Brain microvascular endothelial cell (primary cell): ENCODE results near the gene PTX3.

Source experiments
- DNase-seq: peaks from one replicate; pipeline ENCODE4 v3.0.0-alpha.2; 2020
- H3K27ac ChIP-seq: fragments of 250-450 bp; sonication (Bioruptor Pico); 2 replicates; pipeline ENCODE4 v1.5.1; 2020; ENCODE audit warnings: mild to moderate bottlenecking, moderate library complexity
- H3K27me3 ChIP-seq: fragments of 250-450 bp; sonication (Bioruptor Pico); replicated peaks from 2 replicates; pipeline ENCODE4 v1.5.1; 2020; ENCODE audit warnings: mild to moderate bottlenecking
- H3K36me3 ChIP-seq: fragments of 250-450 bp; sonication (Bioruptor Pico); replicated peaks from 2 replicates; pipeline ENCODE4 v1.5.1; 2020; ENCODE audit warnings: mild to moderate bottlenecking
- H3K4me3 ChIP-seq: 2 replicates; pipeline ENCODE4 v1.5.1; 2011; ENCODE audit warnings: low read depth, mild to moderate bottlenecking, control low read depth, low read length, moderate library complexity
- in situ Hi-C: cut with HindIII; loops from 2 replicates; pipeline ENCODE4 v1.10.0; 2017; ENCODE audit warnings: low sequenced_read_pairs, low pct_ligation_motif_present
- TF ChIP-seq, protein P1 (sequence below): IDR thresholded peaks from 2 replicates; pipeline ENCODE4 v1.5.1; 2011; ENCODE audit warnings: low read depth, mild to moderate bottlenecking, moderate library complexity, low read length, control low read depth, inconsistent platforms; ENCODE audit errors: missing control alignments

PTX3 gene

DNA sequence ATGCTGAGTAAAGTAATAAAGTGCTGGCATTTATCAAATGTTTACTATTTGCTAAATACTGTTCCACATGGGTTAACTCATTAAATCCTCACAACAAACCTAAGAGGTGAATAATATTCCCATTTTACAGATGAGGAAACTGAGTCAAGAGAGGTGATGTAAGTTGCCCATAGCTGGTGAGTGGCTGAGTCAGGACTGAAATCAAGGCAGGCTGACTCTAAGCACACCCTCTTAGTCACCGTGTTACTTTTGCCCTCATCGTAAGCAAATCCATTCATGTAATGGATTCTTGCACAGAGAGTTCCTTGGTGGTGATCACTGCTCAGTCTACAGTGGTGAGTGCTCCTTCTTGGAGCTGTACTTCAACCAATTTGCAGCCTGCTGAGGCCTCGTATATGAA lies 28.9 kb upstream of the PTX3 start:
- Histone ChIP-seq H3K27me3 (no peaks in the 10 kb centered on the region), H3K36me3 (no peaks in the 10 kb centered on the region), H3K4me3 (no peak overlapping the region), H3K27ac (no peak overlapping the region)
- in situ Hi-C loops = no loop called here
- TF ChIP-seq, protein P1, sequence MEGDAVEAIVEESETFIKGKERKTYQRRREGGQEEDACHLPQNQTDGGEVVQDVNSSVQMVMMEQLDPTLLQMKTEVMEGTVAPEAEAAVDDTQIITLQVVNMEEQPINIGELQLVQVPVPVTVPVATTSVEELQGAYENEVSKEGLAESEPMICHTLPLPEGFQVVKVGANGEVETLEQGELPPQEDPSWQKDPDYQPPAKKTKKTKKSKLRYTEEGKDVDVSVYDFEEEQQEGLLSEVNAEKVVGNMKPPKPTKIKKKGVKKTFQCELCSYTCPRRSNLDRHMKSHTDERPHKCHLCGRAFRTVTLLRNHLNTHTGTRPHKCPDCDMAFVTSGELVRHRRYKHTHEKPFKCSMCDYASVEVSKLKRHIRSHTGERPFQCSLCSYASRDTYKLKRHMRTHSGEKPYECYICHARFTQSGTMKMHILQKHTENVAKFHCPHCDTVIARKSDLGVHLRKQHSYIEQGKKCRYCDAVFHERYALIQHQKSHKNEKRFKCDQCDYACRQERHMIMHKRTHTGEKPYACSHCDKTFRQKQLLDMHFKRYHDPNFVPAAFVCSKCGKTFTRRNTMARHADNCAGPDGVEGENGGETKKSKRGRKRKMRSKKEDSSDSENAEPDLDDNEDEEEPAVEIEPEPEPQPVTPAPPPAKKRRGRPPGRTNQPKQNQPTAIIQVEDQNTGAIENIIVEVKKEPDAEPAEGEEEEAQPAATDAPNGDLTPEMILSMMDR = no peak
- no peak for DNase-seq

DNA sequence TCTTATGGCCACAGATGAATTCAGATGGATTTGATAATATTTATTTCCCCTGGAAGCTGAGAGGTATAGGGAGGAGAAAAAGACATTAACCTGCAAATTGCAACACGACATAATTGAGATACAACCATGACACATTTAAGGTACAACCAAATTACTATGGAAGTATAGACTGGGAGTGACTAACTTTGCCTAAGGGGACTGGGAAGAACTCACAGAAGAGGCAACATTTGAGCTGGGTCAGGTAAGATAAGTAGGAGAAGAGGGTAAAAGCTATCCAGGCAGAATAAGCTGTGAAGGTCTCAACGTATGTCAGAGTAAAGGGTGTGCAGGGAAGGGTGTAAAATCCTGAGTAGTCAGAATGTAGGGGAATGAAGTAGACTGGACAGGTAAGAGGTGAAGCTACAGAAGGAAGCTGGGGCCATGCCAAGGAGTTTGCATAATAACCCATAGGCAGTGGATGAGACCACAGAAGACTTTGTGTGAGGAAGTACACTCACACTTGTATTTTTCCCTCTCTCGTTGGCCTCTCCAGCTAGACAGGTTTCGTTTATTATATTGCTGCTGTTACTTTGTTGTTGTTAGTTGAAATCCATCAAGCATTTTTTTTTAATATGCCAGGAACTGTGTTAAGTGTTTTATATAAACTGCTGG lies 28.0 kb upstream of the PTX3 start:
- DNase-seq = no peak
- Histone ChIP-seq H3K36me3 (no peaks in the 10 kb centered on the region), H3K4me3 (no peak overlapping the region), H3K27ac (no peak overlapping the region), H3K27me3 (no peaks in the 10 kb centered on the region)
- TF ChIP-seq, protein P1 = no peak
- in situ Hi-C loops = no loop called here

DNA sequence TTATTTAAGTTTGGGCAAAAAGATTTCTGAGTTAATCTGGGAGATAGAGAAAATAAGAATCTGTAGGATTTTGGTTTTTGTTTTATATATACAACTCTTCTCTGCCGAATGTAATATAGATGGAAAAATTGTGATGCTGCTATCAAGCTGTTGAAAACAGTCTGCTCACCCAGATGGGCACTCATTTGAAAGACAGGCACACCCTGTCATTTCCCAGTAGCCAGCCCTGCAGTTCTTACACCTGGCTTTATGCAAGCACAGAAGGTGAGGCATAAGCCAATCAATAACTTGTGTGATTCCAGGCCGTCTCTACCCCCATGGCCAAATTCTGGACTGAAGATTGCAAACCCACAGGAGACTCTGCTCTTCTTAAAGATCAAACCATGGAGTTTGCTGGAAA lies 27.1 kb upstream of the PTX3 start:
- no peak overlapping the region for H3K4me3 ChIP-seq
- no peaks in the 10 kb centered on the region for H3K36me3 ChIP-seq
- no peaks in the 10 kb centered on the region for H3K27me3 ChIP-seq
- in situ Hi-C loops = no loop called here
- DNase-seq = no peak
- H3K27ac ChIP-seq = no peak overlapping the region
- TF ChIP-seq, protein P1 = no peak

DNA sequence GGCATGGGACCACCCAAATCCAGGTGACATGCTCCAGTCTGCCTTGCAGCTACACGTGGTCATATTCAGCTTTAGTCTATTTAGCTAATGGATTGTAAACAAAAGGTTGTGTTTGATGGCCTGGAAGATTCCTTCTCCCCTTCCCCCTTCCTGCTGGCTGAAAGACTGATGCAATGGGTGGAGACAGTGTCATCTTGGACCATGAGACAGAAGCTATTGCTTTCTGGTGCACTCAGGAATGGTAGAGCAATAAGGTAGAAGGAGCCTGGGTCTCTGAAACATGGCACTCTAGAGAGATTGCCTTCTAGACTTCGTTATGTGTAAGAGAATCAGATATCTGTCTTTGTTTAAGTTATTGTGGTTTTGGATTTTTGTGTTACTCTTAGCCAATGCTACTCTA lies 25.7 kb upstream of the PTX3 start:
- Histone ChIP-seq H3K27ac (no peak overlapping the region), H3K36me3 (no peaks in the 10 kb centered on the region), H3K4me3 (no peak overlapping the region), H3K27me3 (no peaks in the 10 kb centered on the region)
- TF ChIP-seq, protein P1 = no peak
- DNase-seq = no peak
- in situ Hi-C loops = no loop called here

DNA sequence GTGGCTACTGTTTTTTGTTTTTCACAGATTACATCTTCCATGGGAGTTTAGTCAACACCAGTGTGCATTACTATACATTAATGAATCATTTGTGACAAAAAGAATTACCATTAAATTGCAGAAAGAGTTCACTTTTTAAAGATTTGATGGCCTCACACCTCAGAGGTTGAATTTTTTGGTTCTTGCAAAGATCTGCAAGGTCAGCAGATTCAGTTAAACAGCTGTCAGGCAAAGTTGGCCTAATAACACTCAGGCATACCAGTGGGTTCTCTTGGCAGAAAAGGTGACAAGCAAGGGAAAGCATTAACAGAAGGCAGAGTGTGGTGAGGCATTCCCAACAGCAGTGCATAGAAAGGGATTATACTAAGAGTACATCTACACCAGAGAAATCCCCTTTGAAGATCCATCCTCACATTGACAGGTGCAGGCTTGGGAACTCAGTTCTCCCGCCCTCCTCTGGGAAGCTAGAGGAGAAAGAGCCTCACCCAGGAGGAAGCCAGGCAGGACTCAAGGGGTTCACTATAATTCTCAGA lies 24.3 kb upstream of the PTX3 start:
- Histone ChIP-seq H3K4me3 (no peak overlapping the region), H3K36me3 (no peaks in the 10 kb centered on the region), H3K27me3 (no peaks in the 10 kb centered on the region), H3K27ac (no peak overlapping the region)
- in situ Hi-C loops = no loop called here
- TF ChIP-seq, protein P1 = no peak
- no peak for DNase-seq

DNA sequence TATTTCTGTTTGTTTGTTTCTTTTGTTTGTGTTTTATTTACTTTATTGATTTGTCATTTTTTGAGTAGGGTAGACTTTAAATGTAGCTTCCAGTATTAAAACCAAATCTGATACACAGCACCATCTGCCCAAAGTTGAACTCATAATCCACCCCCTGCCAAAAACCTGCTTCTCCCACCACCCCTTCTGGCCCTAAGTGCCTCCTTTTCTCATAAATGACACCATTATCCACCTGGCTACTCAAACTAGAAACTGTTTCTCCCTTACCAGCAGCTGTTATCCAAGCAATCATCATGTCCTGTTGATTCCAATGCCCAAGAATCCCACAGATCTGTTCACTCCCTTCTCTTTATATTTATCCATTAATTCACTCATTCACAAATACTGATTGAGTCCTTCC lies 21.8 kb upstream of the PTX3 start:
- in situ Hi-C loops = no loop called here
- no peaks in the 10 kb centered on the region for H3K27me3 ChIP-seq
- no peak for DNase-seq
- H3K4me3 ChIP-seq = no peak overlapping the region
- H3K27ac ChIP-seq = no peak overlapping the region
- no peaks in the 10 kb centered on the region for H3K36me3 ChIP-seq
- TF ChIP-seq, protein P1 = no peak
